Mucosa of descending colon (tissue), 3 donors: ENCODE results near the gene CDH8. TPM values are rescaled to one million over a fixed set of nuclear protein-coding genes. Genes with fewer than 3 reads are reported as not detected.

Experiments used
- ATAC-seq: fragments of 200-7000 bp; cut with Tn5 transposase; one replicate; pipeline ENCODE4 v1.9.1; 2020; ENCODE audit warnings: mild to moderate bottlenecking, moderate library complexity
- DNase-seq, 3 donors: peaks; one replicate each; pipeline ENCODE4 v3.0.0-alpha.2; 2020
- H3K36me3 ChIP-seq: fragments of 200-600 bp; one replicate; pipeline ENCODE4 v1.8.0; 2021; ENCODE audit warnings: low read depth, mild to moderate bottlenecking
- H3K4me1 ChIP-seq: fragments of 200-600 bp; one replicate; pipeline ENCODE4 v1.8.0; 2021; ENCODE audit warnings: low read depth, mild to moderate bottlenecking
- H3K4me3 ChIP-seq: fragments of 200-600 bp; one replicate; pipeline ENCODE4 v1.8.0; 2021; ENCODE audit warnings: mild to moderate bottlenecking
- H3K9me3 ChIP-seq: fragments of 200-600 bp; one replicate; pipeline ENCODE4 v1.8.0; 2021; ENCODE audit warnings: mild to moderate bottlenecking
- CTCF ChIP-seq: fragments of 200-600 bp; IDR thresholded peaks from one replicate; pipeline ENCODE4 v1.8.0; 2022; ENCODE audit warnings: antibody characterized with exemption, mild to moderate bottlenecking
- intact Hi-C, 2 donors: fragments of 100-400 bp; cut with DNase I in 1 of 2; cut with micrococcal nuclease in 1 of 2; formaldehyde crosslinking; loops; one replicate each; pipeline versions ENCODE4 v1.11.0 to v1.11.1; 2022; cut with DNase I, micrococcal nuclease
- total RNA-seq, 3 donors: library from RNA; stranded (reverse); fragmentation: NEBNext Ultra II Directional in 2 of 3; extraction: Animal tissue kit (Norgen Biotek cat#: 25700) in 2 of 3; gene quantifications; one replicate each; pipeline versions ENCODE4 v1.2.1 to v1.2.4, GENCODE V29; 2021 to 2023
- donor health status: DM: no; HTN: no; CAD: no; lungs with moderate emphysema.
- donor health status: DM: no; HTN: no; CAD: no.
- donor health status: DM: no; HTN: yes; CAD: no.

The CDH8 gene
- total RNA-seq, 3 donors from 2014 or later: 0.16 to 1.2 TPM; not detected in 1

GRCh38 chr16:61780161-61780560 lies 256.1 kb downstream of the CDH8 start:
- no peak for ATAC-seq
- intact Hi-C loops: no loop called here
- H3K36me3 ChIP-seq: no peaks in the 10 kb centered on the region
- no peak for TF ChIP-seq CTCF
- no peak for DNase-seq
- H3K9me3 ChIP-seq: peaks cover 3% of the 10 kb centered on the region
- H3K4me1 ChIP-seq: no peaks in the 10 kb centered on the region
- H3K4me3 ChIP-seq: no peak overlapping the region

- no peak overlapping the region for H3K4me3 ChIP-seq
- H3K36me3 ChIP-seq: no peaks in the 10 kb centered on the region
- intact Hi-C loops: no loop called here
- TF ChIP-seq CTCF: no peak
- no peak for DNase-seq
- peaks cover 4% of the 10 kb centered on the region for H3K9me3 ChIP-seq
- ATAC-seq: no peak
- H3K4me1 ChIP-seq: no peaks in the 10 kb centered on the region
These were observed 265.9 kb downstream of the CDH8 start for GRCh38 chr16:61770301-61770700.

- ATAC-seq (no peak), DNase-seq (no peak)
- H3K4me1 ChIP-seq: no peaks in the 10 kb centered on the region
- no peaks in the 10 kb centered on the region for H3K36me3 ChIP-seq
- intact Hi-C loops: no loop called here
- H3K4me3 ChIP-seq: no peak overlapping the region
- no peak for TF ChIP-seq CTCF
- peaks cover 7% of the 10 kb centered on the region for H3K9me3 ChIP-seq
These were observed 272.2 kb downstream of the CDH8 start for GRCh38 chr16:61763991-61764390.

GRCh38 chr16:61763013-61763412 lies 273.2 kb downstream of the CDH8 start:
- H3K4me3 ChIP-seq: no peak overlapping the region
- no peaks in the 10 kb centered on the region for H3K36me3 ChIP-seq
- ATAC-seq: no peak
- DNase-seq: no peak
- TF ChIP-seq CTCF: no peak
- H3K4me1 ChIP-seq: no peaks in the 10 kb centered on the region
- H3K9me3 ChIP-seq: peaks cover 7% of the 10 kb centered on the region
- intact Hi-C loops: no loop called here

GRCh38 chr16:61730997-61731396 lies 305.2 kb downstream of the CDH8 start:
- Histone ChIP-seq H3K9me3 (no peaks in the 10 kb centered on the region), H3K36me3 (no peaks in the 10 kb centered on the region), H3K4me3 (no peak overlapping the region), H3K4me1 (no peaks in the 10 kb centered on the region)
- ATAC-seq (no peak), DNase-seq (no peak)
- TF ChIP-seq CTCF: no peak
- intact Hi-C loops: no loop called here

GRCh38 chr16:61726701-61727100 lies 309.5 kb downstream of the CDH8 start:
- TF ChIP-seq CTCF: no peak
- ATAC-seq: no peak

More at GRCh38 chr16:61726701-61727100, 309.5 kb downstream of the CDH8 start:
- no peaks in the 10 kb centered on the region for H3K36me3 ChIP-seq
- H3K4me1 ChIP-seq: no peaks in the 10 kb centered on the region
- intact Hi-C loops: no loop called here
- H3K9me3 ChIP-seq: no peaks in the 10 kb centered on the region
- H3K4me3 ChIP-seq: no peak overlapping the region
- no peak for DNase-seq
